OCI-LY7 (cell line): ENCODE results near the gene CLDN1. TPM values are rescaled to one million over a fixed set of nuclear protein-coding genes. Genes with fewer than 3 reads are reported as not detected.

Experiments
- BruUV-seq: library from RNA; stranded (reverse); fragments of 400-500 nt; replicated peaks from 2 replicates; lab custom pipeline; 2021; lab: Mats Ljungman, UMichigan
- CTCF ChIA-PET: fragments of 300-600 bp; sonication (Branson Sonifier 250); formaldehyde crosslinking; loops from one replicate; lab custom pipeline; 2022; ENCODE audit warnings: antibody characterized with exemption; ENCODE audit not compliant: unreplicated experiment; lab: Charles Lee
- POLR2A ChIA-PET: fragments of 300-600 bp; sonication (Branson Sonifier 250); formaldehyde crosslinking; loops from one replicate; lab custom pipeline; 2022; ENCODE audit warnings: antibody characterized with exemption; lab: Charles Lee
- DNase-seq: peaks from one replicate; pipeline ENCODE4 v3.0.0-alpha.2; 2015; ENCODE audit warnings: low spot score
- H2AFZ ChIP-seq: fragments of 200-600 bp; sonication (generic), shearing (Covaris generic); 2 replicates; pipeline ENCODE4 v1.6.1; 2014; ENCODE audit warnings: mild to moderate bottlenecking, antibody characterized with exemption, low read length, moderate library complexity
- H3K27ac ChIP-seq: fragments of 200-600 bp; sonication (generic); 2 replicates; pipeline ENCODE4 v1.5.1; 2014; ENCODE audit warnings: mixed run types, low read depth, mild to moderate bottlenecking, moderate library complexity, low read length, inconsistent platforms; ENCODE audit not compliant: poor library complexity, severe bottlenecking
- H3K36me3 ChIP-seq: fragments of 200-600 bp; sonication (generic); 2 replicates; pipeline ENCODE4 v1.6.1; 2014; ENCODE audit warnings: mild to moderate bottlenecking, antibody characterized with exemption, low read length, moderate library complexity, mixed read lengths; ENCODE audit not compliant: insufficient read depth
- H3K4me1 ChIP-seq: fragments of 200-600 bp; sonication (generic); 2 replicates; pipeline ENCODE4 v1.5.1; 2014; ENCODE audit warnings: mild to moderate bottlenecking, low read length; ENCODE audit not compliant: insufficient read depth, poor library complexity, severe bottlenecking
- H3K4me2 ChIP-seq: fragments of 200-600 bp; sonication (generic); 2 replicates; pipeline ENCODE4 v1.6.1; 2014; ENCODE audit warnings: mild to moderate bottlenecking, low read length
- H3K4me3 ChIP-seq: fragments of 200-600 bp; sonication (generic); 2 replicates; pipeline ENCODE4 v1.5.1; 2014; ENCODE audit warnings: mild to moderate bottlenecking, low read depth, low read length; ENCODE audit not compliant: poor library complexity, severe bottlenecking
- H3K79me2 ChIP-seq: fragments of 200-600 bp; sonication (generic); 2 replicates; pipeline ENCODE4 v1.6.1; 2016; ENCODE audit warnings: low read depth, mild to moderate bottlenecking, low read length, moderate library complexity, mixed read lengths; ENCODE audit not compliant: insufficient read depth
- H3K9me2 ChIP-seq: fragments of 200-600 bp; sonication (generic); 2 replicates; pipeline ENCODE4 v1.6.1; 2016; ENCODE audit warnings: mild to moderate bottlenecking, low read length, mixed read lengths; ENCODE audit not compliant: insufficient read depth
- H3K9me3 ChIP-seq: fragments of 200-600 bp; sonication (generic); 2 replicates; pipeline ENCODE4 v1.6.1; 2014; ENCODE audit warnings: mild to moderate bottlenecking, mixed run types, low read length, mixed read lengths
- H4K20me1 ChIP-seq: fragments of 200-600 bp; sonication (generic); 2 replicates; pipeline ENCODE4 v1.6.1; 2014; ENCODE audit warnings: mild to moderate bottlenecking, antibody characterized with exemption, low read length, moderate library complexity, mixed read lengths; ENCODE audit not compliant: insufficient read depth
- EZH2phosphoT487 ChIP-seq: fragments of 200-600 bp; sonication (generic); IDR thresholded peaks from 2 replicates; pipeline ENCODE4 v1.6.1; 2018; ENCODE audit warnings: low read depth, borderline replicate concordance, mild to moderate bottlenecking, mixed run types, antibody characterized with exemption, low read length, moderate library complexity, mixed read lengths
- intact Hi-C: fragments of 100-400 bp; cut with micrococcal nuclease; formaldehyde crosslinking; loops from one replicate; pipeline ENCODE4 v1.10.0; 2022; ENCODE audit not compliant: unreplicated experiment
- total RNA-seq, 2 experiments: library from RNA; depleted of rRNA in 1 of 2; stranded (reverse); fragments of >200 nt in 1 of 2; shearing (Covaris generic) in 1 of 2; gene quantifications; 2 replicates each; pipeline ENCODE4 v1.2.3, GENCODE V29; 2014 to 2022
- TF ChIP-seq, protein P1 (sequence below): fragments of 200-600 bp; sonication (generic); conservative IDR thresholded peaks from 2 replicates; pipeline ENCODE4 v1.5.1; 2014; ENCODE audit warnings: mild to moderate bottlenecking, antibody characterized with exemption, low read length, moderate library complexity, mixed read lengths

Gene CLDN1
- total RNA-seq, 2 experiments from 2014 or later: not detected

DNA sequence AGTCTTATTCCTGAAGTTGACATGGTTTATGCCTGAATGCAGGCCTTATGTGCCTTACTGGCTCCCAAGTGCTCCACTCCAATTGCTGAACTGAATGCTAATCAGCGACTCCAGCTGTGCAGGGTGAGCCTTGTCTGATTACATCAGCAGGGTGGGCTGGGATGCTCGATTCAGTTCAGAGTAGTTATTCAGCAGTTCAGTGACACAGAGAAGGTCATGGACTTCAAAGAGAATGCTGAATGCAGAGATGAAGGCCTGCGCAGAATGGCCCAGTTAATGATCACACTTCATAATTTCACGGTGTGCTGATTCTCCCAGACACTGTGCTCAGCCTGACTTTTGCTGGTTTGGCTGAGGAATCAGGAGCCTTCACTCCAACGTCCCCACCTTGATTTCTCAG is 63.6 kb downstream of the CLDN1 start:
- ChIA-PET POLR2A (no interaction called here), CTCF (no interaction called here)
- no peaks in the 10 kb centered on the region for H3K4me1 ChIP-seq
- H3K9me3 ChIP-seq: no peaks in the 10 kb centered on the region
- H3K9me2 ChIP-seq: no peaks in the 10 kb centered on the region
- H3K4me3 ChIP-seq: no peak overlapping the region
- H3K36me3 ChIP-seq: no peaks in the 10 kb centered on the region
- intact Hi-C loops: no loop called here
- H3K27ac ChIP-seq: no peak overlapping the region
- H4K20me1 ChIP-seq: no peaks in the 10 kb centered on the region
- DNase-seq: no peak
- no TSS peak for BruUV-seq
- H2AFZ ChIP-seq: no peak overlapping the region
- no peak for TF ChIP-seq EZH2phosphoT487
- TF ChIP-seq, protein P1, sequence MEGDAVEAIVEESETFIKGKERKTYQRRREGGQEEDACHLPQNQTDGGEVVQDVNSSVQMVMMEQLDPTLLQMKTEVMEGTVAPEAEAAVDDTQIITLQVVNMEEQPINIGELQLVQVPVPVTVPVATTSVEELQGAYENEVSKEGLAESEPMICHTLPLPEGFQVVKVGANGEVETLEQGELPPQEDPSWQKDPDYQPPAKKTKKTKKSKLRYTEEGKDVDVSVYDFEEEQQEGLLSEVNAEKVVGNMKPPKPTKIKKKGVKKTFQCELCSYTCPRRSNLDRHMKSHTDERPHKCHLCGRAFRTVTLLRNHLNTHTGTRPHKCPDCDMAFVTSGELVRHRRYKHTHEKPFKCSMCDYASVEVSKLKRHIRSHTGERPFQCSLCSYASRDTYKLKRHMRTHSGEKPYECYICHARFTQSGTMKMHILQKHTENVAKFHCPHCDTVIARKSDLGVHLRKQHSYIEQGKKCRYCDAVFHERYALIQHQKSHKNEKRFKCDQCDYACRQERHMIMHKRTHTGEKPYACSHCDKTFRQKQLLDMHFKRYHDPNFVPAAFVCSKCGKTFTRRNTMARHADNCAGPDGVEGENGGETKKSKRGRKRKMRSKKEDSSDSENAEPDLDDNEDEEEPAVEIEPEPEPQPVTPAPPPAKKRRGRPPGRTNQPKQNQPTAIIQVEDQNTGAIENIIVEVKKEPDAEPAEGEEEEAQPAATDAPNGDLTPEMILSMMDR: no peak
- no peak overlapping the region for H3K4me2 ChIP-seq
- H3K79me2 ChIP-seq: no peaks in the 10 kb centered on the region

Other genes with a start within 250 kb of the CLDN1 start
- not detected in 2 replicates for gene P3H2, start 201.5 kb downstream of the CLDN1 start, total RNA-seq (2014; rRNA removed; shearing (Covaris generic))
- gene P3H2, start 201.5 kb downstream of the CLDN1 start, total RNA-seq (2022): not detected in 2 replicates
- not detected in 2 replicates for gene CLDN16, start 65.7 kb upstream of the CLDN1 start, total RNA-seq (2014; rRNA removed; shearing (Covaris generic))
- not detected in 2 replicates for gene CLDN16, start 65.7 kb upstream of the CLDN1 start, total RNA-seq (2022)
- gene TMEM207, start 127.5 kb upstream of the CLDN1 start, total RNA-seq (2014; rRNA removed; shearing (Covaris generic)): not detected in 2 replicates
- gene TMEM207, start 127.5 kb upstream of the CLDN1 start, total RNA-seq (2022): not detected in 2 replicates
- 2.1 and 2.3 TPM in 2 replicates for gene IL1RAP, start 191.6 kb upstream of the CLDN1 start, total RNA-seq (2014; rRNA removed; shearing (Covaris generic))
- 5.1 and 5.6 TPM in 2 replicates for gene IL1RAP, start 191.6 kb upstream of the CLDN1 start, total RNA-seq (2022)